ENCODE results near the gene GLYATL2. TPM values are rescaled to one million over a fixed set of nuclear protein-coding genes. Genes with fewer than 3 reads are reported as not detected.

The GLYATL2 gene
- total RNA-seq, 1 experiment from 2014 or later, result 1.3 TPM

- Mint-ChIP-seq H3K36me3 (ENCODE audit: insufficient read depth, unreplicated experiment) (no peaks in the 10 kb centered on the region), H3K9me3 (ENCODE audit: low read depth, unreplicated experiment) (no peaks in the 10 kb centered on the region), H3K4me1 (ENCODE audit: low read depth, unreplicated experiment) (no peaks in the 10 kb centered on the region), H3K4me3 (ENCODE audit: low read depth, unreplicated experiment) (no peak overlapping the region), H3K27ac (ENCODE audit: unreplicated experiment) (no peak overlapping the region), H3K27me3 (ENCODE audit: unreplicated experiment) (no peaks in the 10 kb centered on the region)
- TF ChIP-seq CTCF (IDR thresholded peaks at IDR 0.05; ENCODE audit: unreplicated experiment), result no peak
- no TSS peak for BruUV-seq (replicated peaks)
- DNase-seq, result no peak
- CTCF ChIA-PET, result interaction anchor here (0.6 to 1.6 kb wide), 5 partner anchors 111 to 220 kb away, joined by 3 to 5 read pairs (median 4); no protein-coding TSS in a partner anchor
- intact Hi-C loops (cut with micrococcal nuclease; ENCODE audit: unreplicated experiment), result loop anchor here (1.0 to 2.0 kb wide), 4 partner anchors 113 to 211 kb away; no protein-coding TSS in a partner anchor
Observed at GRCh38 chr11:58787903-58788302, 56.6 kb downstream of the GLYATL2 start.

- Mint-ChIP-seq H3K27me3 (ENCODE audit: unreplicated experiment) (no peaks in the 10 kb centered on the region), H3K4me3 (ENCODE audit: low read depth, unreplicated experiment) (no peak overlapping the region), H3K9me3 (ENCODE audit: low read depth, unreplicated experiment) (no peaks in the 10 kb centered on the region), H3K4me1 (ENCODE audit: low read depth, unreplicated experiment) (no peaks in the 10 kb centered on the region), H3K36me3 (ENCODE audit: insufficient read depth, unreplicated experiment) (no peaks in the 10 kb centered on the region), H3K27ac (ENCODE audit: unreplicated experiment) (no peak overlapping the region)
- BruUV-seq (replicated peaks), result no TSS peak
- intact Hi-C loops (cut with micrococcal nuclease; ENCODE audit: unreplicated experiment), result no loop called here
- DNase-seq, result no peak
- TF ChIP-seq CTCF (IDR thresholded peaks at IDR 0.05; ENCODE audit: unreplicated experiment), result no peak
- CTCF ChIA-PET, result interaction anchor here (1.2 to 1.6 kb wide), 2 partner anchors 25 to 127 kb away, joined by 4 to 9 read pairs; no protein-coding TSS in a partner anchor
Observed at GRCh38 chr11:58786693-58787092, 57.8 kb downstream of the GLYATL2 start.

- H3K4me1 Mint-ChIP-seq (ENCODE audit: low read depth, unreplicated experiment), result no peaks in the 10 kb centered on the region
- DNase-seq, result no peak
- TF ChIP-seq CTCF (IDR thresholded peaks at IDR 0.05; ENCODE audit: unreplicated experiment), result no peak
- no peaks in the 10 kb centered on the region for H3K36me3 Mint-ChIP-seq (ENCODE audit: insufficient read depth, unreplicated experiment)
- no peaks in the 10 kb centered on the region for H3K27me3 Mint-ChIP-seq (ENCODE audit: unreplicated experiment)
- no peak overlapping the region for H3K4me3 Mint-ChIP-seq (ENCODE audit: low read depth, unreplicated experiment)
- BruUV-seq (replicated peaks), result no TSS peak
- H3K9me3 Mint-ChIP-seq (ENCODE audit: low read depth, unreplicated experiment), result peaks cover 4% of the 10 kb centered on the region
- H3K27ac Mint-ChIP-seq (ENCODE audit: unreplicated experiment), result no peak overlapping the region
- intact Hi-C loops (cut with micrococcal nuclease; ENCODE audit: unreplicated experiment), result no loop called here
- CTCF ChIA-PET, result no interaction called here
Observed at GRCh38 chr11:58784995-58785394, 59.5 kb downstream of the GLYATL2 start.

Other genes with a start within 250 kb of the GLYATL2 start
- gene CNTF, start 222.0 kb downstream of the GLYATL2 start, total RNA-seq (2022), result 4.3 and 5.2 TPM in 2 replicates
- gene GLYAT, start 112.8 kb downstream of the GLYATL2 start, total RNA-seq (2022), result not detected in 2 replicates
- not detected in 2 replicates for gene GLYATL1, start 94.8 kb upstream of the GLYATL2 start, total RNA-seq (2022)
- gene GLYATL1B, start 241.6 kb upstream of the GLYATL2 start, total RNA-seq (2022), result not detected in 2 replicates